Peyer's patch (tissue), 4 donors: ENCODE results near the gene ACAP2.

Experiments used
- CTCF ChIP-seq, 6 experiments: fragments of 450-650 bp in 4 of 6; fragments of 200-600 bp in 2 of 6; sonication (generic) in 1 of 6; IDR thresholded peaks; one replicate each; pipeline ENCODE4 v1.5.1; 2017 to 2019; ENCODE audit warnings: antibody characterized with exemption in 6 of 6, mild to moderate bottlenecking in 3 of 6, moderate library complexity in 1 of 6
- POLR2A ChIP-seq, 2 donors: fragments of 450-650 bp; IDR thresholded peaks; one replicate each; pipeline ENCODE4 v1.5.1; 2017; ENCODE audit warnings: antibody characterized with exemption in 2 of 2, mild to moderate bottlenecking in 2 of 2, moderate library complexity in 2 of 2

- TF ChIP-seq CTCF (IDR thresholded peaks at IDR 0.05) (no peak), POLR2A (IDR thresholded peaks at IDR 0.05) (no peak)
Observed at GRCh38 chr3:195423818-195424217, 19.0 kb downstream of the ACAP2 start.
